SK-N-MC (cell line): ENCODE results near the gene ZC3H7A.

Source experiments
- EZH2 ChIP-seq: fragments of 200-600 bp; sonication (generic); IDR thresholded peaks from one replicate; pipeline ENCODE4 v1.6.1; 2017; ENCODE audit warnings: antibody characterized with exemption
- FOXP2 ChIP-seq: optimal IDR thresholded peaks from 2 replicates; pipeline ENCODE3; 2011; ENCODE audit warnings: mild to moderate bottlenecking, moderate library complexity; ENCODE audit not compliant: insufficient read depth; ENCODE audit errors: extremely low read length, control extremely low read depth

- TF ChIP-seq EZH2 (no peak), FOXP2 (no peak)
Measured at GRCh38 chr16:11752856-11753255, 44.2 kb downstream of the ZC3H7A start.
